HG02870 (cell line): Measurements from ENCODE around the gene AGRN.
"Not testable (repeated sequence)": the region's sequence is repeated elsewhere in the genome, so short reads cannot be mapped to it uniquely, and the experiment has no call there.

ENCODE experiments used
- ATAC-seq: cut with Tn5 transposase; IDR thresholded peaks from one replicate; pipeline ENCODE4 v1.9.1; 2021; ENCODE audit warnings: mild to moderate bottlenecking, moderate library complexity; ENCODE audit not compliant: unreplicated experiment

The AGRN gene

DNA sequence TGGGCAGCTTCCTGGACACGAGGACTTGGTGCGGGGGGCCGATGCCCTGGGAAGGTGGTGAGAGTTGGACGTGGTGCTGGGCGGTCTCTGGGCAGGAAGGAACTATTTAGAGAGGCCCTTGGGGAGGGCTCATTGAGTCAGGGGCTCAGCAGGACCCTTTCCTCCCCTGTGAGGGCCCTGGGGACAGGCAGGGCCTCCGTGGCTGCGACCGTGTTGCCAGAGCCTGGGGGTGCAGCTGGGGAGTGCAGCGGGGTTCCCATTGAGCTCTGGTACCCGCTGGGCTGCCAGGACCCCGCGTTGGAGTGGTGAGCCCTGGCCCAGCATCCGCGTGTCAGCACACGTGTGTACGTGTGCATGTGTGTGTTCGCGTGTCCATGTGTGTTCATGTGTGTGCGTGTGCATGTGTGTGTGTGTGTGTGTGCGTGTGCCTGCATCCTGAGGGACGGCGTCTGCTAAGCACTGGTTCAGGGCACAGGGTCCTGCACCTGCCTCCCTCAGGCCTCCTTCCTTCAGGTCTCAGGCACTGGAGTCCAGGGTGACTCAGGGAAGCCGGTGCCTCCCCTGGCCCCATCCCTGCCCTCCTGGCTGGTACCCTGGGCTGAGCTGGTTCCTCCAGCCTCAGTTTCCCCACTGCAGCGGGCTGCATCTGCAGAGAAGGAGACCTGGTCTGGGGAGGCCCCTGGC, 43.5 kb downstream of the AGRN start:
- no peak for ATAC-seq

DNA sequence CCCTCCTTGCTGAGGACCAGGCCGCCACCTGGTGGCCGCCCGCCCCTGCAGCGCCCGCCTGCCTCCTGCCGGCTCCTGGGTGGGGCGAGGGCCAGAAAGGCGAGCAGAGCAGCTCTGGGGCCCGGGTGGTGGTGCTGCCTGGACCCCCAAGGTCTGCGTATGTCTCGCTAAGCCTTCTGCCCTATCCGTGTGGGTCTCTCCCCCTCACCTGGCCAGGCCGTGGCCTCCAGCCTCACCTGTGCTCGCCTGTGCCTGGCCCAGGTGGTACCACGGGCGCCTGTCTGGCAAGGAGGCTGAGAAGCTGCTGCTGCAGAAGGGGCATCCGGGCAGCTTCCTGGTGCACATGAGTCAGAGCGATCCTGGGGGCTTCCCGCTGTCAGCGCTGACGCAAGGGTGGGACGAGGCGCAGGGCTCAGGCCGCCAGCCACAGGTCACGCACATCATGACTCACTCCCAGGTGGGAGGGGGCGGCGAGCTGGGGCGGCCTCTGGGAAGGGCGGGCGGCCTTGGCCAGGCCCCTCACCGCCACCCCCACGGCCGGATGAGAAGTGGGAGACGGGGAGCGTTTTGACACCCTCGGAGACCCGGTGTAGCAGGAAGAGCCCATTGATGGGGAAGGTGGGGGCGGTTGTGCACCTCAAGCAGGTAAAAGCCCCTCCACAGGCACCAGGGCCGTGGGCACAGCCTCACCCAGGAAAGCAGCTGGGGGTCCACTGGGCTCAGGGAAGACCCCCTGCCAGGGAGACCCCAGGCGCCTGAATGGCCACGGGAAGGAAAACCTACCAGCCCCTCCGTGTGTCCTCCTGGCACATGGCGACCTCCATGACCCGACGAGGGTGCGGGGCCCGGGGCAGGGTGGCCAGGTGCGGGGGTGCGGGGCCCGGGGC, 44.3 kb downstream of the AGRN start:
- ATAC-seq = peak; percentile 54

- no peak for ATAC-seq
Observed at GRCh38 chr1:1065265-1065939, 45.5 kb downstream of the AGRN start.

- not testable (repeated sequence) for ATAC-seq
Observed at GRCh38 chr1:1065940-1066304, 46.0 kb downstream of the AGRN start.

DNA sequence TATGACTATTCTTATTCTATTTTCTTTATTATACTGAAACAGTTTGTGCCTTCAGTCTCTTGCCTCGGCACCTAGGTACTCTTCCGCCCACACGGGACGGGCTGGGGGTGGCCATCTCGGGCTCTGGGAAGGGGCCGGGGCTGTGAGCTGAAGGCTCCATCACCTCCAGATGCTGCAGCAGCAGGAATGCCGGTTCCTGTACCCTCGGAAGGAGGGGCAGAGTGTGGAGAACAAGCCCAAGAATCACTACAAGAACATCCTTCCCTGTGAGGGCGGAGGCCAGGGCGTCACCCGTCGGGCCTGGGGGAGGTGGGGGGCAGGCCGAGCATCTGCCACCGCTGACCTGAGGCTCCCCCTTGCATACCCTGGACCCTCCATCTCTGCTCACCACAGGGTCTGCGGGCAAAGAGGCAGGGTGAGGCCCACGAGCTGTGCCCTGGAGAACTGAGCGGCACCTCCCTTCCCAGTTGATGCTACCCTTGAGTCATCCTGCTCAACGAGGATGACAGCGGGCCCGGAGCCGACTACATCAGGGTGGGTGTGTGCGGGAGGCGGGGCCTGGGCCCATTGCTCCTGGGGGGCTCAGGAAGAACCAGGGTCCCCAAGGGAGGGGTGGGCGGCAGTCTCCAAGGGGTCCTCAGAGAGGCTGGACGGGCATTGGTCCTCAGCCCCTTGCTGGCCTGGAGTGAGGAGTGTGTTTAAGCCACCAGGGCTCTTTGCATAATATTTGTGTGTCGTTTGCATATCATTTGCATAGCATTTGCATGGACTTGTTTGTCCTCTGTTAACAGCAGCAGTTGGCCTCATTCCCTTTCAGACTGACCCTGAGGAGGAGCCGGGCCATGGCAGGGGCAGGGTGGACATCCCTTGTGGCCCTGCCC, 46.7 kb downstream of the AGRN start:
- no peak for ATAC-seq

- ATAC-seq = no peak
Observed at GRCh38 chr1:1067284-1067859, 47.5 kb downstream of the AGRN start.

DNA sequence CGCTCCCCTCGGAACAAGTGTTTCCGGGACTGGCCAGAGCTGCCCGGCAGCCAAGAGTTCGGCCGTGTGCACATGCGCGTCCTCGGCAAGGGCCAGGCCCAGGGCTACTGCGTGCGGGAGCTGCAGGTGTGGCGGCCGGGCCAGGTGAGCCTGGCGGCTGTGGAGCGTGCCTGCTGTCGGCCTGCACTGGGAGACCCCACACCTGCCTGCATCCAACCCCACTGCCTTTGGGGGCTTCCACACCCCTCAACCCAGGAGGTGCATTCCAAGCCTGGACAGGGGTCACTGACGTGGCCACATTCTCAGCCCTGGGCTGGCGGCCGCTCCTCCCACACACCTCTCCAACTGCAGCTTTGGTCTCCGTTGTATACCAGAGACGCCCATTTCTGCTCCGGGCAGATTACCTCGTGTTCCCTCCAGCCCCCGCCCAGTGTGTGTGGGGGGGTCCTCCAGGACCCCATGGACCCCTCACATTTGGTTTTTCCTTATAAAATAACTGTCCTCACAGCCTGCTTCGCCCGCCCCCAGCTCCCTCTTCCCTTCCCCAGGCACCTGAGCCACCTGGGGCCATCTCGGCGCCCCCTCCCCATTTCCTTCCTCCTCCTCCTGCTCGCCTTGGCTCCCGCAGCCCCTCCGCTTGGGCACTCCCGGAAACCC, 48.1 kb downstream of the AGRN start:
- ATAC-seq = no peak

- no peak for ATAC-seq
Observed at GRCh38 chr1:1068517-1069055, 48.7 kb downstream of the AGRN start.

GRCh38 chr1:1069056-1069710, 49.3 kb downstream of the AGRN start:
- ATAC-seq = no peak

GRCh38 chr1:1069711-1070676, 50.1 kb downstream of the AGRN start:
- no peak for ATAC-seq

- no peak for ATAC-seq
Observed at GRCh38 chr1:1071486-1072298, 51.8 kb downstream of the AGRN start.

DNA sequence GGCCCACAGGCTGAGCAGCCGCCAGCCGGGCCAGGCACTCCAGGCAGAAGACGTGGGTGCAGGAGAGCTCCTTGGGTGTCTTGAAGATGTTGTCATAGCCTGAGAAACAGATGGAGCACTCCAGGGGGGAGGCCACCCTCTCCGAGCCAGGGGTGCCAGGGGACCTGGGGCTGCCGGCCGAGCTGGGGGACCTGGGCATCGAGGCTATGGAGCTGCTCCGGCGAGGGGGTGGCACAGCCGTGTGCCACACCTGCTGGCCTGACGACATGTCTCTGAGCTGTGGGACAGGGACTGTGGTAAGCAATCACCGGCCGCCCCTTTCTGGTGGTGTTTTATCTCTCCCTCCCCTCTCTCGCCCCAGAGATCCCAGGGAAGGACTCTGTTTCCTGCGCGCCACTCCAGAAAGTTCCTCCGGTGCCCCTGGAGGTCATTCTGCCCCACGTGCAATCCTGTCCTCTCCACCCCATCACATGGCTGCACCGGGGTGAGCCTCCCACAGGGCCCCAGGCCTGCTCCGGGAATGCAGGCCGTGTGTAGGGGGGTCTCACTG, 52.5 kb downstream of the AGRN start:
- no peak for ATAC-seq

DNA sequence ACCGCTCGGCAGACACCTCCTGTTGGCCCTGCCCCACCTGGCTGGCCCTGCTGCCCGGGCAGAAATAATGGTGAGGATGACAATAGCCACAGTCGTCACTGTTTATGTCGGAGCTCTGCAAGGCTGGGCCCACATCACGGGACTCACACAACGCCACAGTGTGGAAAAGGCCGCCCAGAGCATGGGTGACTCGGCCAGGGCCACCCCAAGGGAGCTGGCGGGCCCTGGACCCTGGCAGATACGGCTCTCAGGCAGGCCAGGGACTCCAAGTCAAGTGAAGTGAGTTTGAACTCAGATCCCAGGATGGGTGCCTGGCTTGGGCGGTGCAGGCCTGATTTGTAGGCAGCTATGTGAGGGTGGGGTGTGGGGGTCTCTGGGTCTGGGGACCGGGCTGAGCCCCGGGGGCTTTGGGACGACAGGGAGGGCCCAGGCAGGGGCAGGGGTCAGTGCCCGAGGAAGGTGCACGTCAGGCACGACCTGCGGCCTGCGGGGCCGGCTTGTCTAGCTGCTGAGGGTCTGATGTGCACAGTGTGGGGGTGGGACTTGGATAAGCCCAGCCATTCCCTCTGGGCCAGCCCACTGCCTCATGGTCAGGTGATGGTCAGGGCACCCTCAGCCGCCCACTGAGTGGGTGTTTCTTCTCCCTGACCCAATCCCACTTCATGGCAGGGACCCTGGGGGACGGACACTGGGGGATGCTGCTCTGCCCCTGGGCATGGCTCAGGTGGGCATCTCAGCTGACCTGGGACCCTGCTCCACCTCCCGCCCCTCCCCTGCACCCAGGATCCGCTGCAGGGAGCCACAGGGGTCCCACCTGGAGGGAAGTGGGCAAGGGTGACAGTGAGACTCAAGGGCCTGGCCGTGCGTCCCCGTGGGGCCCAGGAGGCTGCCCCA, 53.2 kb downstream of the AGRN start:
- ATAC-seq = no peak

- no peak for ATAC-seq
Observed at GRCh38 chr1:1073743-1074587, 54.0 kb downstream of the AGRN start, which contains the start of gene RNF223. TSS of gene RNF223 (minus strand) at chr1:1074306. CDS start at chr1:1072566, 1,740 bp downstream.

DNA sequence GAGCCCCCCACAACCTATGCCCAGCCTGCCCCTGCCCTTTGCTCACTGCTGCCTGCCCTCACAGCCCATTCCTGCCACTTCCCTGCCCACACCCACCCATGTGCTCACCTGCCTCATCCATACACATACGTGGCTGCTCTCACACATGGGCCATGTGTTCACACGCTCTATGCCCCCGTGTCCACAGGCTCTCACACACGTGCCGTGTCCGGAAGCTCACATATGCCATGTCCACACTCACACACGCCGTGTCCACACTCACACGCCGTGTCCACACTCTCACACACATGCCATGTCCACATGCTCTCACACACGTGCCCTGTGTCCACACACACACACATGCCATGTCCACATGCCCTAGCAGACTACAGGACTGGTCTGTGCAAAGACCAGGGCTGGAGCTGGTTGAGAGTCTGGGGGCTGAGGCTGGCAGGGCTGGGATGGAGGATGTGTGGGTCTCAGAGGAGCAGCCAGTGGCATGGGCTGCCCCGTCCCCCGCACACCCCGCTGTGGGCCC, 54.8 kb downstream of the AGRN start:
- ATAC-seq = no peak
